Progenitor cell of endocrine pancreas (in vitro differentiated cells): ENCODE results near the gene APOBEC3H. TPM values are rescaled to one million over a fixed set of nuclear protein-coding genes. Genes with fewer than 3 reads are reported as not detected.
"Not testable (repeated sequence)": the region's sequence is repeated elsewhere in the genome, so short reads cannot be mapped to it uniquely, and the experiment has no call there.

Source experiments
- DNase-seq: peaks from one replicate; pipeline ENCODE4 v3.0.0; 2021; ENCODE audit warnings: low spot score; ENCODE audit not compliant: unreplicated experiment
- H3K27ac Mint-ChIP-seq: 2 replicates; pipeline ENCODE4 v1.8.0; 2021; ENCODE audit warnings: mild to moderate bottlenecking, moderate library complexity, mixed read lengths
- H3K27me3 Mint-ChIP-seq: 2 replicates; pipeline ENCODE4 v1.8.0; 2021; ENCODE audit warnings: mixed read lengths
- H3K36me3 Mint-ChIP-seq: 2 replicates; pipeline ENCODE4 v1.8.0; 2022; ENCODE audit warnings: mixed read lengths; ENCODE audit not compliant: insufficient read depth
- H3K4me1 Mint-ChIP-seq: 2 replicates; pipeline ENCODE4 v1.8.0; 2021; ENCODE audit warnings: low read depth, mixed read lengths
- H3K4me3 Mint-ChIP-seq: 2 replicates; pipeline ENCODE4 v1.8.0; 2021; ENCODE audit warnings: low read depth, mild to moderate bottlenecking, moderate library complexity, mixed read lengths
- H3K9me3 Mint-ChIP-seq: 2 replicates; pipeline ENCODE4 v1.8.0; 2021; ENCODE audit warnings: low read depth, mixed read lengths
- total RNA-seq: library from RNA; stranded (reverse); gene quantifications from 2 replicates; pipeline ENCODE4 v1.2.1, GENCODE V29; 2021
- TF ChIP-seq, protein P1 (sequence below): fragments of 200-600 bp; sonication (generic); IDR thresholded peaks from one replicate; pipeline ENCODE4 v1.5.0; 2021; ENCODE audit warnings: antibody characterized with exemption, mild to moderate bottlenecking; ENCODE audit not compliant: unreplicated experiment

APOBEC3H gene
- total RNA-seq, 1 donor from 2014 or later, result not detected

GRCh38 chr22:39078329-39078728 lies 18.7 kb upstream of the APOBEC3H start:
- H3K4me1 Mint-ChIP-seq, result peaks cover 24% of the 10 kb centered on the region
- no peaks in the 10 kb centered on the region for H3K27me3 Mint-ChIP-seq
- H3K9me3 Mint-ChIP-seq, result no peaks in the 10 kb centered on the region
- TF ChIP-seq, protein P1, sequence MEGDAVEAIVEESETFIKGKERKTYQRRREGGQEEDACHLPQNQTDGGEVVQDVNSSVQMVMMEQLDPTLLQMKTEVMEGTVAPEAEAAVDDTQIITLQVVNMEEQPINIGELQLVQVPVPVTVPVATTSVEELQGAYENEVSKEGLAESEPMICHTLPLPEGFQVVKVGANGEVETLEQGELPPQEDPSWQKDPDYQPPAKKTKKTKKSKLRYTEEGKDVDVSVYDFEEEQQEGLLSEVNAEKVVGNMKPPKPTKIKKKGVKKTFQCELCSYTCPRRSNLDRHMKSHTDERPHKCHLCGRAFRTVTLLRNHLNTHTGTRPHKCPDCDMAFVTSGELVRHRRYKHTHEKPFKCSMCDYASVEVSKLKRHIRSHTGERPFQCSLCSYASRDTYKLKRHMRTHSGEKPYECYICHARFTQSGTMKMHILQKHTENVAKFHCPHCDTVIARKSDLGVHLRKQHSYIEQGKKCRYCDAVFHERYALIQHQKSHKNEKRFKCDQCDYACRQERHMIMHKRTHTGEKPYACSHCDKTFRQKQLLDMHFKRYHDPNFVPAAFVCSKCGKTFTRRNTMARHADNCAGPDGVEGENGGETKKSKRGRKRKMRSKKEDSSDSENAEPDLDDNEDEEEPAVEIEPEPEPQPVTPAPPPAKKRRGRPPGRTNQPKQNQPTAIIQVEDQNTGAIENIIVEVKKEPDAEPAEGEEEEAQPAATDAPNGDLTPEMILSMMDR, result no peak
- no peak overlapping the region for H3K4me3 Mint-ChIP-seq
- H3K36me3 Mint-ChIP-seq, result no peaks in the 10 kb centered on the region
- no peak for DNase-seq
- H3K27ac Mint-ChIP-seq, result no peak overlapping the region

GRCh38 chr22:39079054-39079637 lies 17.9 kb upstream of the APOBEC3H start:
- H3K27me3 Mint-ChIP-seq, DNase-seq, H3K4me3 Mint-ChIP-seq, H3K9me3 Mint-ChIP-seq, H3K36me3 Mint-ChIP-seq: not testable (repeated sequence)
- H3K27ac Mint-ChIP-seq, result peak overlapping the region; percentile 77
- H3K4me1 Mint-ChIP-seq, result peaks cover 20% of the 10 kb centered on the region

DNA sequence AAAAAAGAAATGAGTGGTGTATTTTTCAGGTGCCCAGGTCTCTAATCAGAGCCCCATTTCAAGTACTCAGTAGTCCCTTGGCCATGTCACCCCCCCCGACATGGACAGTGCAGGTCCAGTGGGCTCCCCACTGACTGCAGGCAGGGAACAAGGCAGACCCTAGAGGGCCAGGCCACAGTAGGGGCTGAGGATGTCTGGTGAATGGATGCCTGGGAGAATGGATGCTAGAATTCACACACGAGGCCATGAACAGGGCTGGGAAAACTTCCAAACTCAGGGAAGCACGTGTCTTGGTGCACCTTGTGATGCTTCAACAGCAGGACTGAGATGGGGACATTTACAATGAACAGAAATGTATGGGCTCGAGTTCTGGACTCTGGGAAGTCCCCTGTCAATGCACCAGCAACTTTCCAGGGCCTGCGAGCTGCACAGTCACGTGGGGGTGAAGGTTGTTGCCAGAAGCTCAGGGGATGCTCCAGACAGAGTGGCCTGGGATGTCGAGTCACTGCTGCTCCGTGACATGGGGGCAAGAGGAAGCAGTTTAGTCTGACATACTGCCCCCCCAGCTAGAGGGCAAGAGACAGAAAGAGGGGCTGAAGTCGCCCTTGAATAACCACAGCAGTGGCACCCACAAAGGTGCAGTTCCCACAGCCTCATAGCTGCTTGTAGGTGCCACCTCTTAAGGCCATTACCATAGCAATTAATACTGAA lies 16.8 kb upstream of the APOBEC3H start:
- H3K27ac Mint-ChIP-seq, result no peak overlapping the region
- DNase-seq, result no peak
- H3K27me3 Mint-ChIP-seq, result no peaks in the 10 kb centered on the region
- H3K4me1 Mint-ChIP-seq, result peaks cover 13% of the 10 kb centered on the region
- H3K9me3 Mint-ChIP-seq, result no peaks in the 10 kb centered on the region
- no peaks in the 10 kb centered on the region for H3K36me3 Mint-ChIP-seq
- TF ChIP-seq, protein P1, result no peak
- no peak overlapping the region for H3K4me3 Mint-ChIP-seq

GRCh38 chr22:39081016-39081415 lies 16.0 kb upstream of the APOBEC3H start:
- Mint-ChIP-seq H3K27ac (no peak overlapping the region), H3K4me1 (peaks cover 6% of the 10 kb centered on the region), H3K4me3 (no peak overlapping the region), H3K36me3 (no peaks in the 10 kb centered on the region), H3K9me3 (no peaks in the 10 kb centered on the region), H3K27me3 (no peaks in the 10 kb centered on the region)
- TF ChIP-seq, protein P1, result no peak
- no peak for DNase-seq

DNA sequence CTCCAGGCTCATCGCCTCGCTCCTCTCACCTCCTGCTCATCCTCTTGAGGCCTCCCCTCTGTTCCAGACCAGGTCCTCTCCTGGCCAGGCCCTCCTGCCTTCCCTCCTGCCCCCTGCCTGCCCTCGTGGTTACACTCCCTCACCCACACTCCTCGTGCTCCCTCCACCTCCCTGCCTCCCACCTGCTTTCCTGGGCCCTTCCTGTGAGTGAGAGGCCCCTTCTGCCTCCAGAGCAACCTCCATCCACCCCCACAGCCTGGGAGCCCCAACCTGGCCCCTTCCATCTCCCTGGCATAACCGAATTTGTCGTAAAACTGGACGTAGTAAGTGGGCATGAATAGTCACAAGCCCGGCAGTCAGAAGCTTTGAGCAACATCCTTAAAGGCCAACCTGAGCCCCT lies 15.4 kb upstream of the APOBEC3H start:
- Mint-ChIP-seq H3K4me3 (no peak overlapping the region), H3K36me3 (no peaks in the 10 kb centered on the region), H3K9me3 (no peaks in the 10 kb centered on the region), H3K27me3 (peaks cover 3% of the 10 kb centered on the region), H3K27ac (no peak overlapping the region), H3K4me1 (peaks cover 1% of the 10 kb centered on the region)
- DNase-seq, result no peak
- TF ChIP-seq, protein P1, result no peak
